ENCODE measurements around the gene URAD. TPM values are rescaled to one million over a fixed set of nuclear protein-coding genes. Genes with fewer than 3 reads are reported as not detected.
A peak's percentile ranks its signal among the peaks of the same experiment; 100 is the strongest.

Gene URAD
- total RNA-seq, 4 donors from 2014 or later: not detected

- no peak overlapping the region for H3K27ac ChIP-seq
These were observed 26.2 kb downstream of the URAD start for GRCh38 chr13:27962128-27962841.

GRCh38 chr13:27961227-27962085, 27.0 kb downstream of the URAD start:
- H3K36me3 ChIP-seq: no peaks in the 10 kb centered on the region
- peak; percentile 28 for ATAC-seq
- TF ChIP-seq POLR2A (IDR thresholded peaks at IDR 0.05) (no peak), EP300 (IDR thresholded peaks at IDR 0.05) (no peak), POLR2AphosphoS5 (IDR thresholded peaks at IDR 0.05) (no peak)
- TF ChIP-seq, protein P1, sequence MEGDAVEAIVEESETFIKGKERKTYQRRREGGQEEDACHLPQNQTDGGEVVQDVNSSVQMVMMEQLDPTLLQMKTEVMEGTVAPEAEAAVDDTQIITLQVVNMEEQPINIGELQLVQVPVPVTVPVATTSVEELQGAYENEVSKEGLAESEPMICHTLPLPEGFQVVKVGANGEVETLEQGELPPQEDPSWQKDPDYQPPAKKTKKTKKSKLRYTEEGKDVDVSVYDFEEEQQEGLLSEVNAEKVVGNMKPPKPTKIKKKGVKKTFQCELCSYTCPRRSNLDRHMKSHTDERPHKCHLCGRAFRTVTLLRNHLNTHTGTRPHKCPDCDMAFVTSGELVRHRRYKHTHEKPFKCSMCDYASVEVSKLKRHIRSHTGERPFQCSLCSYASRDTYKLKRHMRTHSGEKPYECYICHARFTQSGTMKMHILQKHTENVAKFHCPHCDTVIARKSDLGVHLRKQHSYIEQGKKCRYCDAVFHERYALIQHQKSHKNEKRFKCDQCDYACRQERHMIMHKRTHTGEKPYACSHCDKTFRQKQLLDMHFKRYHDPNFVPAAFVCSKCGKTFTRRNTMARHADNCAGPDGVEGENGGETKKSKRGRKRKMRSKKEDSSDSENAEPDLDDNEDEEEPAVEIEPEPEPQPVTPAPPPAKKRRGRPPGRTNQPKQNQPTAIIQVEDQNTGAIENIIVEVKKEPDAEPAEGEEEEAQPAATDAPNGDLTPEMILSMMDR (IDR thresholded peaks at IDR 0.05): no peak

More at GRCh38 chr13:27962128-27962841, 26.2 kb downstream of the URAD start:
- no peak overlapping the region for H3K4me3 ChIP-seq
- no peaks in the 10 kb centered on the region for H3K36me3 ChIP-seq
- WGBS, 2 donors (ENCODE audit: low coverage in 1 of 2): 30 to 58% methylated on average over 2 to 5 of the region's 6 CpGs
- no peak for ATAC-seq
- TF ChIP-seq POLR2AphosphoS5 (IDR thresholded peaks at IDR 0.05): no peak
- TF ChIP-seq POLR2A (IDR thresholded peaks at IDR 0.05): no peak
- TF ChIP-seq, protein P1 (IDR thresholded peaks at IDR 0.05): no peak
- H3K9me3 ChIP-seq: no peaks in the 10 kb centered on the region
- peaks cover 0 to 39% (median 19%) of the 10 kb centered on the region in 3 donors for H3K4me1 ChIP-seq
- H3K27me3 ChIP-seq: peaks cover 100% of the 10 kb centered on the region

DNA sequence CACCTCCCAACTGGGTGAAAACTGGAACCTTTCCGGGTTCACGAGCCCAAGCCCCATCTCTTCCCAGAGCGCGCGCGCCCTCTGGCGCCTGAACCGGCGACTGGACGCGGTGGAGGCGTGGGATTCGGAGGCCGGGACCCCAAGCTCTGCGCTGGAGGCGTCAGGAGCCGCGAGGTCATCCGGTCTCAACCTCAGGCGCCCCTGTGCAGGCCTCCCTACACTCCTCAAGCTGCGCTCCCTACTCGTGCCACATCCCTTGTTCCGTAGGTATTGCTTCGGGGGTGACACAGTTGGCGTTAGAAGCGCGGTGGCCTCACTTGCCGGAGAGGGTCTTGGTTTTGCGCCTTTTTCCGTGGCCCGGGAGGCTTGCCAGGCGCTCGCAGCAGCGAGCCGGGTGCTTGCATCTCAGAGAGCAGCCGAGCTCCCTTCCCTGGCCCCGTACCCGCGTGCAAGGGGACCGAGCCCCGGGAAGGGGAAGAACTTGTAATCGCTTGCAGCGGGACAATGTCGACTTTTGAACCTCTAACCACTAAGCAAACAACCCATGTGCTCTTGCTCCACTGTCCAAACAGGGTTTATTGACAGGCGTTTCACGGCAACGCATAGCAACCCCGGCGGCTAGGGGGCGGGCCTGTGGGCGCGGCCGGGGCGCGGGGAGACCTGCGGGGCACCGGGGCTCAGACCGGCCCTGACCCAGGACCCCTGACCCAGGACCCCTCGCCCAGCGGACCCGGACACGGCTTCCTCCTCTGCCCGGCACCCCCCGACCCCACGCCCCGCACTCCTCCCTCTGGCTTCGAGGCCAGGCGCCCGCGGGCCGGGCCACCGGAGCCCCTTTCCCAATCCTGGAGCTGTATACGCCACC, 27.9 kb downstream of the URAD start:
- peak; percentile 36 for ATAC-seq
- Histone ChIP-seq H3K4me1 (peaks cover 0 to 23% (median 13%) of the 10 kb centered on the region in 3 donors), H3K27ac (no peak overlapping the region), H3K4me3 (peak overlapping the region in 1 of 2 donors; percentile 42), H3K9me3 (no peaks in the 10 kb centered on the region), H3K36me3 (no peaks in the 10 kb centered on the region), H3K27me3 (peaks cover 100% of the 10 kb centered on the region)
- no peak for TF ChIP-seq EP300 (IDR thresholded peaks at IDR 0.05)
- TF ChIP-seq, protein P1 (IDR thresholded peaks at IDR 0.05): peak in 1 of 4 experiments; percentile 42
- WGBS, 2 donors (ENCODE audit: low coverage in 1 of 2): 3% methylated on average over 5 of the region's 73 CpGs; no CpG with 5 or more reads in 1 of the 2 donors

More at GRCh38 chr13:27961227-27962085, 27.0 kb downstream of the URAD start:
- Histone ChIP-seq H3K27me3 (peaks cover 100% of the 10 kb centered on the region), H3K4me1 (peaks cover 0 to 30% (median 14%) of the 10 kb centered on the region in 3 donors), H3K4me3 (peak overlapping the region in 1 of 2 donors; percentile 42), H3K27ac (no peak overlapping the region), H3K9me3 (no peaks in the 10 kb centered on the region)
- WGBS, 2 donors (ENCODE audit: low coverage in 1 of 2): 28% methylated on average over 4 to 7 of the region's 25 CpGs

GRCh38 chr13:27959976-27960361, 28.5 kb downstream of the URAD start:
- no peak overlapping the region for H3K27ac ChIP-seq
- no peaks in the 10 kb centered on the region for H3K9me3 ChIP-seq
- peaks cover 100% of the 10 kb centered on the region for H3K27me3 ChIP-seq
- no peak for TF ChIP-seq POLR2AphosphoS5 (IDR thresholded peaks at IDR 0.05)
- TF ChIP-seq, protein P1 (IDR thresholded peaks at IDR 0.05): no peak
- TF ChIP-seq POLR2A (IDR thresholded peaks at IDR 0.05): no peak
- TF ChIP-seq EP300 (IDR thresholded peaks at IDR 0.05): no peak
- 8 to 12% methylated on average over 9 to 12 of the region's 14 CpGs for WGBS, 2 donors (ENCODE audit: low coverage in 1 of 2)
- ATAC-seq: no peak
- H3K36me3 ChIP-seq: no peaks in the 10 kb centered on the region
- peak overlapping the region in 1 of 2 donors; percentile 42 for H3K4me3 ChIP-seq
- H3K4me1 ChIP-seq: peaks cover 0 to 24% (median 13%) of the 10 kb centered on the region in 3 donors
